K562 (cell line): ENCODE measurements around the gene GTF3C1. TPM values are rescaled to one million over a fixed set of nuclear protein-coding genes. Genes with fewer than 3 reads are reported as not detected.

ENCODE experiments used
- ARID2 ChIP-seq: fragments of 450-650 bp; IDR thresholded peaks from 2 replicates; pipeline ENCODE4 v1.6.1; 2017; ENCODE audit warnings: antibody characterized with exemption, mild to moderate bottlenecking
- CREM ChIP-seq: IDR thresholded peaks from 2 replicates; pipeline ENCODE4 v1.6.1; 2014; ENCODE audit warnings: antibody characterized with exemption, low read depth
- ELK3 ChIP-seq: fragments of 450-650 bp; formaldehyde crosslinking; IDR thresholded peaks from 2 replicates; pipeline ENCODE4 v1.4.0; 2020; ENCODE audit warnings: mild to moderate bottlenecking
- ETV5 ChIP-seq: sonication (generic); formaldehyde crosslinking; IDR thresholded peaks from 2 replicates; pipeline ENCODE4 v1.4.0; 2020; ENCODE audit warnings: low read depth, mild to moderate bottlenecking, missing genetic modification reagents
- FOXJ3 ChIP-seq: sonication (generic); formaldehyde crosslinking; IDR thresholded peaks from 2 replicates; pipeline ENCODE4 v1.4.0; 2020; ENCODE audit warnings: mild to moderate bottlenecking, missing genetic modification reagents
- FOXK2 ChIP-seq, 2 experiments: fragments of 450-650 bp; IDR thresholded peaks in 1 of 2; conservative IDR thresholded peaks in 1 of 2; 2 replicates each; pipeline ENCODE4 v1.6.1; 2016; ENCODE audit warnings: low read depth in 2 of 2, mild to moderate bottlenecking in 1 of 2
- KLF13 ChIP-seq: fragments of 450-650 bp; IDR thresholded peaks from 2 replicates; pipeline ENCODE4 v1.6.1; 2016; ENCODE audit warnings: missing genetic modification characterization, low read depth, mild to moderate bottlenecking, missing compliant biosample characterization, moderate library complexity, borderline replicate concordance
- MAFK ChIP-seq: IDR thresholded peaks from 2 replicates; pipeline ENCODE4 v1.6.1; 2011; ENCODE audit warnings: low read length, improper control_type of control experiment
- MCM7 ChIP-seq, 2 experiments: fragments of 450-650 bp; IDR thresholded peaks; 2 replicates each; pipeline ENCODE4 v1.6.1; 2016 to 2018
- POLR3G ChIP-seq: IDR thresholded peaks from 2 replicates; pipeline ENCODE4 v1.6.1; 2011; ENCODE audit not compliant: insufficient read length, insufficient replicate concordance; ENCODE audit errors: extremely low read depth
- ZHX1 ChIP-seq: fragments of 150-350 bp; conservative IDR thresholded peaks from 2 replicates; pipeline ENCODE4 v1.6.1; 2014; ENCODE audit warnings: low read length
- ZNF280B ChIP-seq: fragments of 250-450 bp; sonication (Bioruptor Pico); IDR thresholded peaks from 2 replicates; pipeline ENCODE4 v1.5.1; 2021; ENCODE audit warnings: mild to moderate bottlenecking
- ZNF780A ChIP-seq: fragments of 250-450 bp; sonication (Bioruptor Pico); IDR thresholded peaks from 2 replicates; pipeline ENCODE4 v1.5.0; 2021; ENCODE audit warnings: mild to moderate bottlenecking
- polyA plus RNA-seq, 8 experiments: library from polyadenylated mRNA; depleted of rRNA in 4 of 8; stranded (reverse) in 5 of 8; unstranded in 3 of 8; fragments of >200 nt; fragmentation: Nextera tagmentation in 2 of 8; fragmentation: Illumina TruSeq in 1 of 8; extraction: Ambion mirVana in 2 of 8; extraction: Trizol in 1 of 8; gene quantifications; 2 replicates each; pipeline versions ENCODE4 v1.2.1 to v1.2.3, GENCODE V29; 2011 to 2014; ENCODE audit warnings: inconsistent platforms in 1 of 8, missing spikeins in 1 of 8
- total RNA-seq, 7 experiments: library from RNA; depleted of rRNA in 6 of 7; stranded (reverse); fragments of >200 nt in 6 of 7; fragmentation: Illumina TruSeq in 2 of 7; extraction: Trizol in 2 of 7; gene quantifications; 2 replicates each; pipeline versions ENCODE4 v1.2.1 to v1.2.3, GENCODE V29; 2011 to 2021; ENCODE audit warnings: low replicate concordance in 1 of 7
- TF ChIP-seq, protein P1 (sequence below): IDR thresholded peaks from 3 replicates; pipeline ENCODE4 v1.6.1; 2011; ENCODE audit warnings: borderline replicate concordance, mild to moderate bottlenecking; ENCODE audit not compliant: insufficient read length, insufficient read depth
- TF ChIP-seq, protein P2 (sequence below): fragments of 450-650 bp; formaldehyde crosslinking; conservative IDR thresholded peaks from 2 replicates; pipeline ENCODE4 v1.4.0; 2022; ENCODE audit warnings: mild to moderate bottlenecking, missing genetic modification characterization
- TF ChIP-seq, protein P3 (sequence below): IDR thresholded peaks from 2 replicates; pipeline ENCODE4 v1.6.1; 2011; ENCODE audit warnings: borderline replicate concordance, low read depth, mild to moderate bottlenecking, moderate library complexity, low read length; ENCODE audit not compliant: insufficient read depth, poor library complexity, severe bottlenecking

GTF3C1 gene
- total and polyA plus RNA-seq, 9 of the 15 experiments (the other 6 are each of a cell fraction or from before 2014, with no cell fraction given) = 0.72 to 63.6 (median 30.9) TPM

DNA sequence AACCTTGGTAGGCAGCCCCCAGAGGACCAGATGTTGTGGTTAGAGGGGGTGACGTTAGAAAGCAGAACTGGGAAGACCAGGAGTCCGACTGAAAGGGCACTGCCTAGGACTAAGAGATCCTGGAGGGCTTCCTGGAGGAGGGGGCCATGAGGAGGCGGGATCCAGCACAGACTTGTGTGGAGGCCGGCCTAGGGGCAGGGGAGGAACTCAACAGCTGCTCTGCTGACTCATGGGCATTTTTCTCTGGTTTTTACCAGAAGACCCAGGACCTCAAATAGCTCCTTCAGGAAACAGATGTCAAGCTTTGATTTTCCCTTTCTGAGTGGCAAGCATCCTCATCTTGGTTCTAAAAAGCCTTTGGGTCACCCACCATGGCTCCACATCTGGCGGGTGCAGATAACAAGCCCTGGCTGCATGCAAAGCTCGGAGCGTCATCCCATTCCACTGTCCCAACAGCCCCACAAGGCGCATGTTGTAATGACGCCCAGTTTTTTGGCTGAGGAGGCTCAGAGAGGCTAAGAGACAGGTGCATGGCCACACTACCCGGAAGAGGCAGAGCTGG is 118.7 kb downstream of the GTF3C1 start (continued):
- TF ChIP-seq ETV5 (CRISPR knock-in tag) = 0 out of 2 replicates have a peak, but pooled peaks have one; percentile 28
- TF ChIP-seq, protein P1, sequence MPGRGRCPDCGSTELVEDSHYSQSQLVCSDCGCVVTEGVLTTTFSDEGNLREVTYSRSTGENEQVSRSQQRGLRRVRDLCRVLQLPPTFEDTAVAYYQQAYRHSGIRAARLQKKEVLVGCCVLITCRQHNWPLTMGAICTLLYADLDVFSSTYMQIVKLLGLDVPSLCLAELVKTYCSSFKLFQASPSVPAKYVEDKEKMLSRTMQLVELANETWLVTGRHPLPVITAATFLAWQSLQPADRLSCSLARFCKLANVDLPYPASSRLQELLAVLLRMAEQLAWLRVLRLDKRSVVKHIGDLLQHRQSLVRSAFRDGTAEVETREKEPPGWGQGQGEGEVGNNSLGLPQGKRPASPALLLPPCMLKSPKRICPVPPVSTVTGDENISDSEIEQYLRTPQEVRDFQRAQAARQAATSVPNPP = no peak
- no peak for TF ChIP-seq POLR3G
- TF ChIP-seq, protein P2, sequence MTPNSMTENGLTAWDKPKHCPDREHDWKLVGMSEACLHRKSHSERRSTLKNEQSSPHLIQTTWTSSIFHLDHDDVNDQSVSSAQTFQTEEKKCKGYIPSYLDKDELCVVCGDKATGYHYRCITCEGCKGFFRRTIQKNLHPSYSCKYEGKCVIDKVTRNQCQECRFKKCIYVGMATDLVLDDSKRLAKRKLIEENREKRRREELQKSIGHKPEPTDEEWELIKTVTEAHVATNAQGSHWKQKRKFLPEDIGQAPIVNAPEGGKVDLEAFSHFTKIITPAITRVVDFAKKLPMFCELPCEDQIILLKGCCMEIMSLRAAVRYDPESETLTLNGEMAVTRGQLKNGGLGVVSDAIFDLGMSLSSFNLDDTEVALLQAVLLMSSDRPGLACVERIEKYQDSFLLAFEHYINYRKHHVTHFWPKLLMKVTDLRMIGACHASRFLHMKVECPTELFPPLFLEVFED (CRISPR knock-in tag) = no peak
- TF ChIP-seq KLF13 (tag) = no peak
- no peak for TF ChIP-seq FOXK2 (conservative IDR thresholded peaks at IDR 0.05 in 1 of 2, IDR thresholded peaks at IDR 0.05 in 1 of 2; ENCODE audit: low read depth in 2 of 2)
- TF ChIP-seq ZNF280B (CRISPR knock-in tag) = no peak
- no peak for TF ChIP-seq ELK3 (CRISPR knock-in tag)
- no peak for TF ChIP-seq MCM7 (IDR thresholded peaks at IDR 0.05)
- TF ChIP-seq, protein P3, sequence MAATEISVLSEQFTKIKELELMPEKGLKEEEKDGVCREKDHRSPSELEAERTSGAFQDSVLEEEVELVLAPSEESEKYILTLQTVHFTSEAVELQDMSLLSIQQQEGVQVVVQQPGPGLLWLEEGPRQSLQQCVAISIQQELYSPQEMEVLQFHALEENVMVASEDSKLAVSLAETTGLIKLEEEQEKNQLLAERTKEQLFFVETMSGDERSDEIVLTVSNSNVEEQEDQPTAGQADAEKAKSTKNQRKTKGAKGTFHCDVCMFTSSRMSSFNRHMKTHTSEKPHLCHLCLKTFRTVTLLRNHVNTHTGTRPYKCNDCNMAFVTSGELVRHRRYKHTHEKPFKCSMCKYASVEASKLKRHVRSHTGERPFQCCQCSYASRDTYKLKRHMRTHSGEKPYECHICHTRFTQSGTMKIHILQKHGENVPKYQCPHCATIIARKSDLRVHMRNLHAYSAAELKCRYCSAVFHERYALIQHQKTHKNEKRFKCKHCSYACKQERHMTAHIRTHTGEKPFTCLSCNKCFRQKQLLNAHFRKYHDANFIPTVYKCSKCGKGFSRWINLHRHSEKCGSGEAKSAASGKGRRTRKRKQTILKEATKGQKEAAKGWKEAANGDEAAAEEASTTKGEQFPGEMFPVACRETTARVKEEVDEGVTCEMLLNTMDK = no peak
- no peak for TF ChIP-seq FOXJ3 (CRISPR knock-in tag)
- TF ChIP-seq ZHX1 = no peak
- no peak for TF ChIP-seq ZNF780A (CRISPR knock-in tag)
- peak; percentile 46; the same call in 1 of the 2 replicates for TF ChIP-seq MAFK
- no peak for TF ChIP-seq ARID2
- TF ChIP-seq CREM = peak; percentile 24; the same call in 1 of the 2 replicates
